HepG2 (cell line): ENCODE results near the gene SPAG9. TPM values are rescaled to one million over a fixed set of nuclear protein-coding genes. Genes with fewer than 3 reads are reported as not detected.

Experiments used
- ATAC-seq: fragments of 200-7000 bp; cut with Tn5 transposase; 3 replicates; pipeline ENCODE4 v1.9.1; 2020; ENCODE audit warnings: mild to moderate bottlenecking, moderate library complexity
- BruUV-seq: library from RNA; stranded (reverse); fragments of 400-500 nt; replicated peaks from 2 replicates; lab custom pipeline; 2021; lab: Mats Ljungman, UMichigan
- CTCF ChIA-PET: fragments of 300-600 bp; formaldehyde crosslinking; extraction: SDS; loops from one replicate; lab custom pipeline; 2021; ENCODE audit warnings: low total read pairs, inconsistent platforms, low intra/inter-chr PET ratio; lab: Yijun Ruan, JAX
- POLR2A ChIA-PET: fragments of 350-600 bp; sonication (Branson Sonifier 250); formaldehyde crosslinking; loops from one replicate; lab custom pipeline; 2020; ENCODE audit warnings: antibody characterized with exemption, inconsistent platforms; lab: Yijun Ruan, JAX
- DNase-seq: peaks from one replicate; pipeline ENCODE4 v3.0.0-alpha.2; 2015; ENCODE audit warnings: low spot score
- FAIRE-seq: peaks from 3 replicates; lab custom pipeline; 2011; peaks lifted over from hg19 to GRCh38; lab: Jason Lieb, UNC
- H2AFZ ChIP-seq: one replicate; pipeline ENCODE4 v1.6.1; 2011; ENCODE audit warnings: low read length, inconsistent platforms
- H3K27ac ChIP-seq: fragments of 300-600 bp; 3 replicates; pipeline ENCODE4 v1.8.0; 2011; ENCODE audit warnings: mixed run types, mild to moderate bottlenecking, mixed read lengths, low read length, inconsistent platforms; ENCODE audit not compliant: insufficient read depth; ENCODE audit errors: extremely low read length
- H3K27me3 ChIP-seq, 2 experiments: fragments of 200-600 bp in 1 of 2; 2 replicates in 1 of 2; 3 replicates in 1 of 2; pipeline versions ENCODE4 v1.6.0 to v1.8.0; 2011; ENCODE audit warnings: low read length in 2 of 2, mild to moderate bottlenecking in 2 of 2, moderate library complexity in 2 of 2, inconsistent platforms in 1 of 2; ENCODE audit not compliant: insufficient read depth in 2 of 2, control insufficient read depth in 1 of 2
- H3K36me3 ChIP-seq, 2 experiments: fragments of 200-600 bp in 1 of 2; replicated peaks in 1 of 2; 2 replicates in 1 of 2; 3 replicates in 1 of 2; pipeline versions ENCODE4 v1.5.1 to v1.8.0; 2011; ENCODE audit warnings: low read length in 2 of 2, inconsistent platforms in 1 of 2; ENCODE audit not compliant: insufficient read depth in 2 of 2, control insufficient read depth in 1 of 2
- H3K4me1 ChIP-seq: 2 replicates; pipeline ENCODE4 v1.5.1; 2012; ENCODE audit warnings: low read length, inconsistent platforms; ENCODE audit not compliant: insufficient read depth
- H3K4me2 ChIP-seq: 2 replicates; pipeline ENCODE4 v1.6.0; 2011; ENCODE audit warnings: low read depth, low read length, inconsistent platforms
- H3K4me3 ChIP-seq, 3 experiments: fragments of 200-600 bp in 1 of 3; sonication (generic), shearing (Covaris generic) in 1 of 3; replicated peaks in 1 of 3; 2 replicates each; pipeline ENCODE4 v1.5.1; 2011 to 2016; ENCODE audit warnings: low read length in 3 of 3, inconsistent platforms in 2 of 3, low read depth in 2 of 3, mild to moderate bottlenecking in 2 of 3, control low read depth in 1 of 3, mixed read lengths in 1 of 3; ENCODE audit not compliant: insufficient read depth in 1 of 3
- H3K79me2 ChIP-seq: one replicate; pipeline ENCODE4 v1.6.1; 2011; ENCODE audit warnings: low read length, inconsistent platforms; ENCODE audit not compliant: insufficient read depth
- H3K9ac ChIP-seq: 2 replicates; pipeline ENCODE4 v1.6.0; 2011; ENCODE audit warnings: mild to moderate bottlenecking, low read depth, low read length, inconsistent platforms; ENCODE audit not compliant: insufficient read depth
- H3K9me3 ChIP-seq: 2 replicates; pipeline ENCODE4 v1.5.1; 2012; ENCODE audit warnings: mild to moderate bottlenecking, low read length
- H4K20me1 ChIP-seq: 2 replicates; pipeline ENCODE4 v1.6.0; 2011; ENCODE audit warnings: inconsistent platforms, mild to moderate bottlenecking, low read length, moderate library complexity; ENCODE audit not compliant: insufficient read depth
- AKAP8 ChIP-seq: sonication (generic); formaldehyde crosslinking; IDR thresholded peaks from 2 replicates; pipeline ENCODE4 v1.5.1; 2020; ENCODE audit warnings: mild to moderate bottlenecking, missing genetic modification reagents
- HOMEZ ChIP-seq: IDR thresholded peaks from 2 replicates; pipeline ENCODE4 v1.6.1; 2016; ENCODE audit warnings: low read depth
- NFE2L1 ChIP-seq: sonication (generic); formaldehyde crosslinking; IDR thresholded peaks from 2 replicates; pipeline ENCODE4 v1.4.0; 2020; ENCODE audit warnings: missing genetic modification reagents, mild to moderate bottlenecking, borderline replicate concordance
- NFKBIZ ChIP-seq: IDR thresholded peaks from 2 replicates; pipeline ENCODE4 v1.6.1; 2018; ENCODE audit warnings: missing genetic modification reagents, missing compliant biosample characterization
- NR2F2 ChIP-seq: IDR thresholded peaks from 2 replicates; pipeline ENCODE4 v1.6.1; 2012; ENCODE audit warnings: low read depth, inconsistent platforms, borderline replicate concordance
- PRMT3 ChIP-seq: sonication (generic); formaldehyde crosslinking; IDR thresholded peaks from 2 replicates; pipeline ENCODE4 v1.8.1; 2022; ENCODE audit warnings: low read depth, mild to moderate bottlenecking, moderate library complexity, missing genetic modification reagents, borderline replicate concordance
- RARG ChIP-seq: sonication (generic); formaldehyde crosslinking; IDR thresholded peaks from 2 replicates; pipeline ENCODE4 v1.4.0; 2020; ENCODE audit warnings: low read depth, mild to moderate bottlenecking, missing genetic modification reagents
- SMARCC2 ChIP-seq: fragments of 450-650 bp; IDR thresholded peaks from 2 replicates; pipeline ENCODE4 v1.6.1; 2017; ENCODE audit warnings: antibody characterized with exemption, mild to moderate bottlenecking
- SRSF1 ChIP-seq: fragments of 200-400 bp; formaldehyde crosslinking; optimal IDR thresholded peaks from 2 replicates; pipeline ENCODE3; 2017; ENCODE audit warnings: mild to moderate bottlenecking, low read depth, low read length, moderate library complexity
- TOPORS ChIP-seq: sonication (generic); formaldehyde crosslinking; IDR thresholded peaks from 2 replicates; pipeline ENCODE4 v1.8.0; 2023; ENCODE audit warnings: mild to moderate bottlenecking, missing genetic modification reagents
- ZBTB20 ChIP-seq: sonication (generic); formaldehyde crosslinking; IDR thresholded peaks from 2 replicates; pipeline ENCODE4 v1.8.1; 2023; ENCODE audit warnings: missing genetic modification reagents, low read depth, mild to moderate bottlenecking, borderline replicate concordance
- ZNF160 ChIP-seq: sonication (generic); formaldehyde crosslinking; IDR thresholded peaks from 2 replicates; pipeline ENCODE4 v1.8.0; 2022; ENCODE audit warnings: mild to moderate bottlenecking, inconsistent platforms, missing genetic modification reagents
- ZNF746 ChIP-seq: sonication (generic); formaldehyde crosslinking; IDR thresholded peaks from 2 replicates; pipeline ENCODE4 v1.8.0; 2022; ENCODE audit warnings: mild to moderate bottlenecking, missing genetic modification reagents
- ZNF766 ChIP-seq: sonication (generic); formaldehyde crosslinking; IDR thresholded peaks from 2 replicates; pipeline ENCODE4 v1.5.0; 2020; ENCODE audit warnings: missing genetic modification reagents, borderline replicate concordance
- ZNF782 ChIP-seq: sonication (generic); formaldehyde crosslinking; IDR thresholded peaks from 2 replicates; pipeline ENCODE4 v1.4.0; 2020; ENCODE audit warnings: missing genetic modification reagents, mild to moderate bottlenecking, borderline replicate concordance
- ZSCAN31 ChIP-seq: sonication (generic); formaldehyde crosslinking; IDR thresholded peaks from 2 replicates; pipeline ENCODE4 v1.5.0; 2020; ENCODE audit warnings: low read depth, mild to moderate bottlenecking, missing genetic modification reagents
- WGBS: methylation state at CpG from one replicate; pipeline ENCODE4 v1.1.6; 2017; ENCODE audit warnings: low lambda C conversion rate; 5-methylcytosine and 5-hydroxymethylcytosine counted together
- in situ Hi-C: cut with HindIII; loops from 2 replicates; pipeline ENCODE4 v1.10.0; 2017; ENCODE audit warnings: low pct_unique_long_range_greater_than_20kb; ENCODE audit not compliant: extremely low pct_ligation_motif_present
- intact Hi-C: fragments of 100-400 bp; cut with micrococcal nuclease; formaldehyde crosslinking; loops from one replicate; pipeline ENCODE4 v1.10.0; 2022; ENCODE audit not compliant: unreplicated experiment
- polyA plus RNA-seq, 8 experiments: library from polyadenylated mRNA; depleted of rRNA in 3 of 8; stranded (reverse) in 7 of 8; unstranded in 1 of 8; fragments of >200 nt; fragmentation: Illumina TruSeq in 4 of 8; extraction: Trizol in 4 of 8; gene quantifications; 2 replicates each; pipeline versions ENCODE4 v1.2.1 to v1.2.3, GENCODE V29; 2011 to 2016; ENCODE audit warnings: low read depth in 4 of 8, missing spikeins in 1 of 8, mixed read lengths in 1 of 8; ENCODE audit not compliant: insufficient read depth in 1 of 8
- total RNA-seq, 5 experiments: library from RNA; depleted of rRNA; stranded (reverse); fragments of >200 nt; fragmentation: Illumina TruSeq; extraction: Trizol; gene quantifications; 2 replicates each; pipeline ENCODE4 v1.2.3, GENCODE V29; 2016; ENCODE audit warnings: low read depth in 1 of 5
- TF ChIP-seq, protein P1 (sequence below): sonication (generic); formaldehyde crosslinking; IDR thresholded peaks from 2 replicates; pipeline ENCODE4 v1.8.0; 2022; ENCODE audit warnings: mild to moderate bottlenecking, missing genetic modification reagents

The SPAG9 gene
- total and polyA plus RNA-seq, 2 of the 13 experiments (the other 11 are each of a cell fraction or from before 2014, with no cell fraction given) = 43.2 to 78.6 TPM

GRCh38 chr17:51142597-51142996, 21.9 kb upstream of the SPAG9 start:
- Histone ChIP-seq H3K9ac (no peak overlapping the region), H3K9me3 (no peaks in the 10 kb centered on the region), H3K36me3 (no peaks in the 10 kb centered on the region), H3K4me3 (no peak overlapping the region), H3K4me2 (no peak overlapping the region), H2AFZ (no peak overlapping the region), H3K27me3 (no peaks in the 10 kb centered on the region), H3K4me1 (peaks cover 74% of the 10 kb centered on the region), H3K27ac (no peak overlapping the region), H4K20me1 (no peaks in the 10 kb centered on the region), H3K79me2 (no peaks in the 10 kb centered on the region)
- ATAC-seq = no peak
- DNase-seq = no peak
- in situ Hi-C loops (no loop called here), intact Hi-C loops (no loop called here)
- ChIA-PET POLR2A (interaction anchor here (0.7 kb wide), 1 partner anchor 22 kb away, joined by 3 read pairs; no protein-coding TSS in a partner anchor), CTCF (no interaction called here)
- BruUV-seq = no TSS peak
- WGBS = 51% methylated on average over 2 of the region's 2 CpGs
- FAIRE-seq = no peak
- no peak for TF ChIP-seq ZSCAN31
- TF ChIP-seq RARG (CRISPR knock-in tag) = no peak
- no peak for TF ChIP-seq ZBTB20 (CRISPR knock-in tag)
- no peak for TF ChIP-seq AKAP8 (CRISPR knock-in tag)
- no peak for TF ChIP-seq ZNF160 (CRISPR knock-in tag)
- TF ChIP-seq ZNF766 (CRISPR knock-in tag) = no peak
- no peak for TF ChIP-seq SMARCC2
- no peak for TF ChIP-seq SRSF1
- TF ChIP-seq ZNF746 (CRISPR knock-in tag) = no peak
- TF ChIP-seq PRMT3 (CRISPR knock-in tag) = no peak
- no peak for TF ChIP-seq TOPORS
- TF ChIP-seq NFE2L1 = no peak
- TF ChIP-seq, protein P1, sequence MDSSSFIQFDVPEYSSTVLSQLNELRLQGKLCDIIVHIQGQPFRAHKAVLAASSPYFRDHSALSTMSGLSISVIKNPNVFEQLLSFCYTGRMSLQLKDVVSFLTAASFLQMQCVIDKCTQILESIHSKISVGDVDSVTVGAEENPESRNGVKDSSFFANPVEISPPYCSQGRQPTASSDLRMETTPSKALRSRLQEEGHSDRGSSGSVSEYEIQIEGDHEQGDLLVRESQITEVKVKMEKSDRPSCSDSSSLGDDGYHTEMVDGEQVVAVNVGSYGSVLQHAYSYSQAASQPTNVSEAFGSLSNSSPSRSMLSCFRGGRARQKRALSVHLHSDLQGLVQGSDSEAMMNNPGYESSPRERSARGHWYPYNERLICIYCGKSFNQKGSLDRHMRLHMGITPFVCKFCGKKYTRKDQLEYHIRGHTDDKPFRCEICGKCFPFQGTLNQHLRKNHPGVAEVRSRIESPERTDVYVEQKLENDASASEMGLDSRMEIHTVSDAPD = no peak
- no peak for TF ChIP-seq NR2F2
- no peak for TF ChIP-seq HOMEZ (CRISPR knock-in tag)
- no peak for TF ChIP-seq ZNF782 (CRISPR knock-in tag)
- no peak for TF ChIP-seq NFKBIZ (CRISPR knock-in tag)
